Ovary (tissue), 9 donors: ENCODE data around the gene PAK4. TPM values are rescaled to one million over a fixed set of nuclear protein-coding genes. Genes with fewer than 3 reads are reported as not detected.

Experiments
- DNase-seq, 5 donors: peaks; one replicate each; pipeline ENCODE4 v3.0.0-alpha.2; 2019 to 2020
- H3K27ac ChIP-seq, 2 donors: fragments of 200-600 bp; one replicate each; pipeline versions ENCODE4 v1.5.1 to v1.8.0; 2019 to 2022
- H3K27me3 ChIP-seq: fragments of 200-600 bp; one replicate; pipeline ENCODE4 v1.8.0; 2022
- H3K36me3 ChIP-seq: fragments of 200-600 bp; sonication (generic); one replicate; pipeline ENCODE4 v1.5.1; 2019
- H3K4me1 ChIP-seq: one replicate; pipeline ENCODE4 v1.8.1; 2013; ENCODE audit warnings: mild to moderate bottlenecking, moderate library complexity; ENCODE audit not compliant: insufficient read depth
- H3K4me3 ChIP-seq: fragments of 200-600 bp; sonication (generic); one replicate; pipeline ENCODE4 v1.5.1; 2017
- H3K9me3 ChIP-seq, 2 donors: fragments of 200-600 bp in 1 of 2; sonication (generic) in 1 of 2; one replicate each; pipeline versions ENCODE4 v1.5.1 to v1.8.1; 2013 to 2019; ENCODE audit warnings: mild to moderate bottlenecking in 1 of 2, moderate library complexity in 1 of 2
- CTCF ChIP-seq, 3 donors: fragments of 450-650 bp in 2 of 3; fragments of 200-600 bp in 1 of 3; IDR thresholded peaks; one replicate each; pipeline versions ENCODE4 v1.5.1 to v1.8.0; 2016 to 2022; ENCODE audit warnings: antibody characterized with exemption in 3 of 3, mild to moderate bottlenecking in 1 of 3
- EP300 ChIP-seq: sonication (generic); formaldehyde crosslinking; IDR thresholded peaks from one replicate; pipeline ENCODE4 v1.6.1; 2017; ENCODE audit warnings: antibody characterized with exemption
- POLR2A ChIP-seq: fragments of 450-650 bp; IDR thresholded peaks from one replicate; pipeline ENCODE4 v1.6.1; 2017; ENCODE audit warnings: antibody characterized with exemption, mild to moderate bottlenecking, moderate library complexity
- WGBS, 3 donors: extraction: QIAGEN DNeasy Blood & Tissue Kit in 1 of 3; methylation state at CpG; one replicate each; pipeline versions ENCODE4 v1.1.5 to v1.1.7; 2013 to 2017; 5-methylcytosine and 5-hydroxymethylcytosine counted together
- intact Hi-C, 4 donors: fragments of 100-400 bp; cut with DNase I; formaldehyde crosslinking; loops; one replicate each; pipeline versions ENCODE4 v1.11.0 to v1.15.1; 2022 to 2023
- polyA plus RNA-seq, 2 donors: library from polyadenylated mRNA; stranded (reverse); fragments of 200-250 nt in 1 of 2; fragments of 350-450 nt in 1 of 2; fragmentation: Illumina TruSeq in 1 of 2; extraction: RNeasy Lipid Tissue Mini Kit (QIAGEN cat#74804) in 1 of 2; gene quantifications; one replicate each; pipeline ENCODE4 v1.2.3, GENCODE V29; 2013 to 2014
- total RNA-seq, 7 donors: library from RNA; depleted of rRNA in 2 of 7; stranded (reverse); fragments of >200 nt in 2 of 7; fragmentation: NEBNext Ultra II Directional in 3 of 7; extraction: Animal tissue kit (Norgen Biotek cat#: 25700) in 3 of 7; gene quantifications; one replicate each; pipeline versions ENCODE4 v1.1.0 to v1.2.4, GENCODE V29; 2016 to 2023
- donor health status: DM: no; HTN: no; CAD: no; lungs with moderate emphysema.
- donor health status: DM: no; HTN: no; CAD: no.
- donor health status: Bipolar disorder and iron deficiency.
- donor health status: DM: yes; HTN: yes; CAD: no.
- donor health status: DM: no; HTN: no; CAD: no.
- donor health status: DM: yes; HTN: yes; CAD: no.

PAK4 gene
- total and polyA plus RNA-seq, 9 donors: 10.4 to 62.2 (median 35.4) TPM

- Histone ChIP-seq H3K36me3 (no peaks in the 10 kb centered on the region), H3K4me3 (no peak overlapping the region), H3K27me3 (no peaks in the 10 kb centered on the region), H3K27ac (no peak overlapping the region), H3K4me1 (peaks cover 33% of the 10 kb centered on the region), H3K9me3 (no peaks in the 10 kb centered on the region)
- peak in 1 of 5 donors; percentile 19 for DNase-seq
- intact Hi-C loops: no loop called here
- no peak for TF ChIP-seq POLR2A
- TF ChIP-seq EP300: no peak
- no peak for TF ChIP-seq CTCF (IDR thresholded peaks at IDR 0.05)
- 78 to 81% (median 79%) methylated on average over 15 of the region's 15 CpGs for WGBS, 3 donors
Measured at GRCh38 chr19:39155741-39156140, 30.2 kb downstream of the PAK4 start.

- Histone ChIP-seq H3K27me3 (no peaks in the 10 kb centered on the region), H3K4me1 (peaks cover 40% of the 10 kb centered on the region), H3K36me3 (no peaks in the 10 kb centered on the region), H3K9me3 (no peaks in the 10 kb centered on the region), H3K4me3 (peak overlapping the region; percentile 8), H3K27ac (no peak overlapping the region)
- intact Hi-C loops: no loop called here
- WGBS, 3 donors: 30 to 64% (median 35%) methylated on average over 13 to 24 of the region's 24 CpGs
- TF ChIP-seq EP300 (no peak), CTCF (IDR thresholded peaks at IDR 0.05) (no peak), POLR2A (no peak)
- no peak for DNase-seq
Measured at GRCh38 chr19:39156326-39157230, 31.0 kb downstream of the PAK4 start.

GRCh38 chr19:39157275-39157996 lies 31.9 kb downstream of the PAK4 start:
- DNase-seq: no peak
- H3K27me3 ChIP-seq: no peaks in the 10 kb centered on the region

More at GRCh38 chr19:39157275-39157996, 31.9 kb downstream of the PAK4 start:
- WGBS, 3 donors: 42 to 65% (median 46%) methylated on average over 22 to 23 of the region's 23 CpGs
- Histone ChIP-seq H3K36me3 (no peaks in the 10 kb centered on the region), H3K4me3 (no peak overlapping the region), H3K4me1 (peaks cover 40% of the 10 kb centered on the region), H3K9me3 (no peaks in the 10 kb centered on the region), H3K27ac (no peak overlapping the region)
- intact Hi-C loops: no loop called here
- TF ChIP-seq EP300 (no peak), CTCF (IDR thresholded peaks at IDR 0.05) (no peak), POLR2A (no peak)
